HepG2 (cell line): ENCODE data around the gene PLD1. TPM values are rescaled to one million over a fixed set of nuclear protein-coding genes. Genes with fewer than 3 reads are reported as not detected.

Experiments
- CBX1 ChIP-seq: IDR thresholded peaks from one replicate; pipeline ENCODE4 v1.6.1; 2016; ENCODE audit warnings: antibody characterized with exemption, low read depth
- CEBPG ChIP-seq: IDR thresholded peaks from 2 replicates; pipeline ENCODE4 v1.6.1; 2016
- DMAP1 ChIP-seq: IDR thresholded peaks from 2 replicates; pipeline ENCODE4 v1.6.1; 2016
- KAT7 ChIP-seq: IDR thresholded peaks from 2 replicates; pipeline ENCODE4 v1.6.1; 2018; ENCODE audit warnings: borderline replicate concordance, missing compliant biosample characterization
- MAFG ChIP-seq: sonication (generic); formaldehyde crosslinking; IDR thresholded peaks from 2 replicates; pipeline ENCODE4 v1.5.1; 2020; ENCODE audit warnings: mild to moderate bottlenecking, missing genetic modification reagents
- MEF2D ChIP-seq: sonication (generic); formaldehyde crosslinking; IDR thresholded peaks from 2 replicates; pipeline ENCODE4 v1.5.1; 2020; ENCODE audit warnings: mild to moderate bottlenecking, missing genetic modification reagents
- MIER3 ChIP-seq: IDR thresholded peaks from 2 replicates; pipeline ENCODE4 v1.6.1; 2016; ENCODE audit warnings: missing compliant biosample characterization, borderline replicate concordance
- NFKB2 ChIP-seq: sonication (generic); formaldehyde crosslinking; IDR thresholded peaks from 2 replicates; pipeline ENCODE4 v1.4.0; 2020; ENCODE audit warnings: missing genetic modification reagents, borderline replicate concordance
- NONO ChIP-seq, 2 experiments: fragments of 450-650 bp in 1 of 2; sonication (generic) in 1 of 2; formaldehyde crosslinking in 1 of 2; IDR thresholded peaks in 1 of 2; conservative IDR thresholded peaks in 1 of 2; 2 replicates each; pipeline versions ENCODE4 v1.6.1 to v1.8.0; 2017 to 2022; ENCODE audit warnings: mild to moderate bottlenecking in 1 of 2, missing genetic modification reagents in 1 of 2, moderate library complexity in 1 of 2
- NR1H2 ChIP-seq: sonication (generic); formaldehyde crosslinking; IDR thresholded peaks from 2 replicates; pipeline ENCODE4 v1.8.1; 2022; ENCODE audit warnings: low read depth, missing genetic modification reagents, borderline replicate concordance
- PAF1 ChIP-seq: IDR thresholded peaks from 2 replicates; pipeline ENCODE4 v1.6.1; 2016; ENCODE audit warnings: missing genetic modification reagents, missing compliant biosample characterization
- PTBP1 ChIP-seq: fragments of 200-400 bp; formaldehyde crosslinking; IDR thresholded peaks from 2 replicates; pipeline ENCODE4 v1.6.1; 2018; ENCODE audit warnings: low read length, low read depth; ENCODE audit not compliant: poor library complexity, severe bottlenecking
- REL ChIP-seq: sonication (generic); formaldehyde crosslinking; conservative IDR thresholded peaks from 2 replicates; pipeline ENCODE4 v1.8.0; 2022; ENCODE audit warnings: mild to moderate bottlenecking, missing genetic modification reagents, moderate library complexity
- ZBTB1 ChIP-seq: sonication (generic); formaldehyde crosslinking; IDR thresholded peaks from 2 replicates; pipeline ENCODE4 v1.4.0; 2020; ENCODE audit warnings: missing genetic modification reagents, borderline replicate concordance
- ZBTB25 ChIP-seq: IDR thresholded peaks from 2 replicates; pipeline ENCODE4 v1.6.1; 2018; ENCODE audit warnings: missing genetic modification reagents
- ZFY ChIP-seq: sonication (generic); formaldehyde crosslinking; IDR thresholded peaks from 2 replicates; pipeline ENCODE4 v1.4.0; 2020; ENCODE audit warnings: missing genetic modification reagents
- ZNF496 ChIP-seq: sonication (generic); formaldehyde crosslinking; IDR thresholded peaks from 2 replicates; pipeline ENCODE4 v1.8.1; 2023; ENCODE audit warnings: mild to moderate bottlenecking, moderate library complexity, missing genetic modification reagents; ENCODE audit not compliant: insufficient replicate concordance
- ZNF510 ChIP-seq: sonication (generic); formaldehyde crosslinking; IDR thresholded peaks from 2 replicates; pipeline ENCODE4 v1.4.0; 2020; ENCODE audit warnings: low read depth, mild to moderate bottlenecking, missing genetic modification reagents
- ZNF550 ChIP-seq: sonication (generic); formaldehyde crosslinking; IDR thresholded peaks from 2 replicates; pipeline ENCODE4 v1.4.0; 2020; ENCODE audit warnings: mild to moderate bottlenecking, missing genetic modification reagents, borderline replicate concordance
- ZNF891 ChIP-seq: sonication (generic); formaldehyde crosslinking; IDR thresholded peaks from 2 replicates; pipeline ENCODE4 v1.5.0; 2020; ENCODE audit warnings: mild to moderate bottlenecking, missing genetic modification reagents
- ZZZ3 ChIP-seq: sonication (generic); formaldehyde crosslinking; IDR thresholded peaks from 2 replicates; pipeline ENCODE4 v1.4.0; 2020; ENCODE audit warnings: missing genetic modification reagents, mild to moderate bottlenecking, borderline replicate concordance
- polyA plus RNA-seq, 8 experiments: library from polyadenylated mRNA; depleted of rRNA in 3 of 8; stranded (reverse) in 7 of 8; unstranded in 1 of 8; fragments of >200 nt; fragmentation: Illumina TruSeq in 4 of 8; extraction: Trizol in 4 of 8; gene quantifications; 2 replicates each; pipeline versions ENCODE4 v1.2.1 to v1.2.3, GENCODE V29; 2011 to 2016; ENCODE audit warnings: low read depth in 4 of 8, missing spikeins in 1 of 8, mixed read lengths in 1 of 8; ENCODE audit not compliant: insufficient read depth in 1 of 8
- total RNA-seq, 5 experiments: library from RNA; depleted of rRNA; stranded (reverse); fragments of >200 nt; fragmentation: Illumina TruSeq; extraction: Trizol; gene quantifications; 2 replicates each; pipeline ENCODE4 v1.2.3, GENCODE V29; 2016; ENCODE audit warnings: low read depth in 1 of 5
- TF ChIP-seq, protein P1 (sequence below): sonication (generic); formaldehyde crosslinking; IDR thresholded peaks from 2 replicates; pipeline ENCODE4 v1.5.0; 2020; ENCODE audit warnings: mild to moderate bottlenecking, missing genetic modification reagents
- TF ChIP-seq, protein P2 (sequence below): sonication (generic); formaldehyde crosslinking; IDR thresholded peaks from 2 replicates; pipeline ENCODE4 v1.4.0; 2020; ENCODE audit warnings: mild to moderate bottlenecking, missing genetic modification reagents

The PLD1 gene
- total and polyA plus RNA-seq, 2 of the 13 experiments (the other 11 are each of a cell fraction or from before 2014, with no cell fraction given) = 27.1 to 59.4 TPM

DNA sequence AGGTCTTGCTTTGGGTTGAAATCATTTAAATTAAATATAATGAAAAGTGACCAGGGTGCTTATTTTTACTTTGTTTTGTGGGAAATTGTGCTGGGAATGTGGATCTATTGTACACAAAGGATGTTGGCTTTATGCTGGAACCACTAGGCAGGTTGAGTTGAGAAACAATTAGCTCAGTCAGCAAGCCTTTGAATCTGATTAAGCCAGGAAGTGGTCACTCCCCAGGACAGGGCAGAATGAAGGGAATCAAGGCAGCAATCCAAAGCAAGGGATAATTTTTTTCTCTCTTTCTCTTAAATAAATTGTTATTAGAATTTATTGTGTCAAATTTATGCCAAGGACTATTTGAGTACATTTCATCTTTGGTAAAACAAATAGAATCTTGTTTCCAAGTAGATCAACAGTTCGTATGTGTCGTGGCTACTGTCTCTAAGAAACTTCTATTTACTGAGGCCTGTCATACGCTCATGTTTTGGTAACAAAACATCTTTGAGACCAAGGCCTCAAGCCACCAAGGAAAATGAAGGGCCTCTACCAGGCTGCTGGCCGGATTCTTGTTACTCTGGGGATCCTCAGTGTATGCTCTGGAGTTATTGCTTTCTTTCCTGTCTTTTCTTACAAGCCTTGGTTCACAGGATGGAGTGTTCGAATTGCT, 32.7 kb upstream of the PLD1 start, which contains the start of gene TMEM212 (continued):
- no peak for TF ChIP-seq REL (CRISPR knock-in tag)
- no peak for TF ChIP-seq MAFG
- TF ChIP-seq ZNF550 = no peak
- TF ChIP-seq ZNF891 = no peak
- TF ChIP-seq, protein P1, sequence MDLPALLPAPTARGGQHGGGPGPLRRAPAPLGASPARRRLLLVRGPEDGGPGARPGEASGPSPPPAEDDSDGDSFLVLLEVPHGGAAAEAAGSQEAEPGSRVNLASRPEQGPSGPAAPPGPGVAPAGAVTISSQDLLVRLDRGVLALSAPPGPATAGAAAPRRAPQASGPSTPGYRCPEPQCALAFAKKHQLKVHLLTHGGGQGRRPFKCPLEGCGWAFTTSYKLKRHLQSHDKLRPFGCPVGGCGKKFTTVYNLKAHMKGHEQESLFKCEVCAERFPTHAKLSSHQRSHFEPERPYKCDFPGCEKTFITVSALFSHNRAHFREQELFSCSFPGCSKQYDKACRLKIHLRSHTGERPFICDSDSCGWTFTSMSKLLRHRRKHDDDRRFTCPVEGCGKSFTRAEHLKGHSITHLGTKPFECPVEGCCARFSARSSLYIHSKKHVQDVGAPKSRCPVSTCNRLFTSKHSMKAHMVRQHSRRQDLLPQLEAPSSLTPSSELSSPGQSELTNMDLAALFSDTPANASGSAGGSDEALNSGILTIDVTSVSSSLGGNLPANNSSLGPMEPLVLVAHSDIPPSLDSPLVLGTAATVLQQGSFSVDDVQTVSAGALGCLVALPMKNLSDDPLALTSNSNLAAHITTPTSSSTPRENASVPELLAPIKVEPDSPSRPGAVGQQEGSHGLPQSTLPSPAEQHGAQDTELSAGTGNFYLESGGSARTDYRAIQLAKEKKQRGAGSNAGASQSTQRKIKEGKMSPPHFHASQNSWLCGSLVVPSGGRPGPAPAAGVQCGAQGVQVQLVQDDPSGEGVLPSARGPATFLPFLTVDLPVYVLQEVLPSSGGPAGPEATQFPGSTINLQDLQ (CRISPR knock-in tag) = no peak
- 0 out of 2 replicates have a peak, but pooled peaks have one; percentile 37 for TF ChIP-seq MIER3
- TF ChIP-seq CEBPG (CRISPR knock-in tag) = peak; percentile 72
- TF ChIP-seq KAT7 (CRISPR knock-in tag) = no peak
- TF ChIP-seq ZZZ3 (CRISPR knock-in tag) = no peak
- no peak for TF ChIP-seq DMAP1 (CRISPR knock-in tag)
- no peak for TF ChIP-seq ZNF496 (CRISPR knock-in tag)
- TF ChIP-seq PTBP1 = no peak
- no peak for TF ChIP-seq ZNF510 (CRISPR knock-in tag)
- no peak for TF ChIP-seq MEF2D (CRISPR knock-in tag)
- TF ChIP-seq NONO (IDR thresholded peaks at IDR 0.05) = no peak
- TF ChIP-seq NONO (CRISPR knock-in tag; conservative IDR thresholded peaks at IDR 0.05) = no peak
- TF ChIP-seq NR1H2 (CRISPR knock-in tag) = no peak
- no peak for TF ChIP-seq ZBTB25 (CRISPR knock-in tag)
- TF ChIP-seq ZBTB1 (CRISPR knock-in tag) = no peak
- TF ChIP-seq NFKB2 (CRISPR knock-in tag) = no peak
- TF ChIP-seq ZFY = 0 out of 2 replicates have a peak, but pooled peaks have one; percentile 32
- TF ChIP-seq, protein P2, sequence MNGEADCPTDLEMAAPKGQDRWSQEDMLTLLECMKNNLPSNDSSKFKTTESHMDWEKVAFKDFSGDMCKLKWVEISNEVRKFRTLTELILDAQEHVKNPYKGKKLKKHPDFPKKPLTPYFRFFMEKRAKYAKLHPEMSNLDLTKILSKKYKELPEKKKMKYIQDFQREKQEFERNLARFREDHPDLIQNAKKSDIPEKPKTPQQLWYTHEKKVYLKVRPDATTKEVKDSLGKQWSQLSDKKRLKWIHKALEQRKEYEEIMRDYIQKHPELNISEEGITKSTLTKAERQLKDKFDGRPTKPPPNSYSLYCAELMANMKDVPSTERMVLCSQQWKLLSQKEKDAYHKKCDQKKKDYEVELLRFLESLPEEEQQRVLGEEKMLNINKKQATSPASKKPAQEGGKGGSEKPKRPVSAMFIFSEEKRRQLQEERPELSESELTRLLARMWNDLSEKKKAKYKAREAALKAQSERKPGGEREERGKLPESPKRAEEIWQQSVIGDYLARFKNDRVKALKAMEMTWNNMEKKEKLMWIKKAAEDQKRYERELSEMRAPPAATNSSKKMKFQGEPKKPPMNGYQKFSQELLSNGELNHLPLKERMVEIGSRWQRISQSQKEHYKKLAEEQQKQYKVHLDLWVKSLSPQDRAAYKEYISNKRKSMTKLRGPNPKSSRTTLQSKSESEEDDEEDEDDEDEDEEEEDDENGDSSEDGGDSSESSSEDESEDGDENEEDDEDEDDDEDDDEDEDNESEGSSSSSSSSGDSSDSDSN (CRISPR knock-in tag) = no peak
- TF ChIP-seq CBX1 = no peak
- TF ChIP-seq PAF1 (CRISPR knock-in tag) = no peak
